Measurements from ENCODE around the gene TNFRSF6B.

Gene TNFRSF6B

GRCh38 chr20:63675681-63676368, 20.6 kb upstream of the TNFRSF6B start:
- DNase-seq: no peak
- no peaks in the 10 kb centered on the region for H3K4me1 ChIP-seq (ENCODE audit: control insufficient read depth, insufficient read depth, low read length, poor library complexity, severe bottlenecking)
- H3K27ac ChIP-seq (ENCODE audit: insufficient read depth, low read length, poor library complexity, severe bottlenecking): no peak overlapping the region
- H3K9me3 ChIP-seq (ENCODE audit: control insufficient read depth, low read length): no peaks in the 10 kb centered on the region
- no peak overlapping the region for H3K4me3 ChIP-seq (ENCODE audit: insufficient read depth, low read depth, low read length, poor library complexity, severe bottlenecking)
- no peaks in the 10 kb centered on the region for H3K27me3 ChIP-seq (replicated peaks; ENCODE audit: control insufficient read depth, insufficient read depth, low read length, poor library complexity, severe bottlenecking)
- no peaks in the 10 kb centered on the region for H3K36me3 ChIP-seq (ENCODE audit: control insufficient read depth, insufficient read depth, low read length)

- DNase-seq: no peak
- Histone ChIP-seq H3K27ac (ENCODE audit: insufficient read depth, low read length, poor library complexity, severe bottlenecking) (no peak overlapping the region), H3K9me3 (ENCODE audit: control insufficient read depth, low read length) (no peaks in the 10 kb centered on the region), H3K4me1 (ENCODE audit: control insufficient read depth, insufficient read depth, low read length, poor library complexity, severe bottlenecking) (no peaks in the 10 kb centered on the region), H3K4me3 (ENCODE audit: insufficient read depth, low read depth, low read length, poor library complexity, severe bottlenecking) (no peak overlapping the region), H3K36me3 (ENCODE audit: control insufficient read depth, insufficient read depth, low read length) (no peaks in the 10 kb centered on the region), H3K27me3 (replicated peaks; ENCODE audit: control insufficient read depth, insufficient read depth, low read length, poor library complexity, severe bottlenecking) (no peaks in the 10 kb centered on the region)
Measured at GRCh38 chr20:63678071-63678470, 18.4 kb upstream of the TNFRSF6B start.

- H3K36me3 ChIP-seq (ENCODE audit: control insufficient read depth, insufficient read depth, low read length): no peaks in the 10 kb centered on the region
Measured at GRCh38 chr20:63678667-63679465, 17.6 kb upstream of the TNFRSF6B start.

GRCh38 chr20:63679799-63680305, 16.6 kb upstream of the TNFRSF6B start:
- H3K4me1 ChIP-seq (ENCODE audit: control insufficient read depth, insufficient read depth, low read length, poor library complexity, severe bottlenecking): no peaks in the 10 kb centered on the region
- no peak overlapping the region for H3K4me3 ChIP-seq (ENCODE audit: insufficient read depth, low read depth, low read length, poor library complexity, severe bottlenecking)
- H3K27ac ChIP-seq (ENCODE audit: insufficient read depth, low read length, poor library complexity, severe bottlenecking): no peak overlapping the region
- H3K36me3 ChIP-seq (ENCODE audit: control insufficient read depth, insufficient read depth, low read length): no peaks in the 10 kb centered on the region
- H3K9me3 ChIP-seq (ENCODE audit: control insufficient read depth, low read length): no peaks in the 10 kb centered on the region
- H3K27me3 ChIP-seq (replicated peaks; ENCODE audit: control insufficient read depth, insufficient read depth, low read length, poor library complexity, severe bottlenecking): no peaks in the 10 kb centered on the region
- no peak for DNase-seq

More at GRCh38 chr20:63678667-63679465, 17.6 kb upstream of the TNFRSF6B start:
- Histone ChIP-seq H3K27ac (ENCODE audit: insufficient read depth, low read length, poor library complexity, severe bottlenecking) (no peak overlapping the region), H3K27me3 (replicated peaks; ENCODE audit: control insufficient read depth, insufficient read depth, low read length, poor library complexity, severe bottlenecking) (no peaks in the 10 kb centered on the region), H3K4me3 (ENCODE audit: insufficient read depth, low read depth, low read length, poor library complexity, severe bottlenecking) (no peak overlapping the region), H3K4me1 (ENCODE audit: control insufficient read depth, insufficient read depth, low read length, poor library complexity, severe bottlenecking) (no peaks in the 10 kb centered on the region), H3K9me3 (ENCODE audit: control insufficient read depth, low read length) (no peaks in the 10 kb centered on the region)
- DNase-seq: no peak

GRCh38 chr20:63680427-63680826, 16.0 kb upstream of the TNFRSF6B start:
- Histone ChIP-seq H3K9me3 (ENCODE audit: control insufficient read depth, low read length) (no peaks in the 10 kb centered on the region), H3K4me1 (ENCODE audit: control insufficient read depth, insufficient read depth, low read length, poor library complexity, severe bottlenecking) (no peaks in the 10 kb centered on the region), H3K27me3 (replicated peaks; ENCODE audit: control insufficient read depth, insufficient read depth, low read length, poor library complexity, severe bottlenecking) (no peaks in the 10 kb centered on the region), H3K36me3 (ENCODE audit: control insufficient read depth, insufficient read depth, low read length) (no peaks in the 10 kb centered on the region), H3K27ac (ENCODE audit: insufficient read depth, low read length, poor library complexity, severe bottlenecking) (no peak overlapping the region), H3K4me3 (ENCODE audit: insufficient read depth, low read depth, low read length, poor library complexity, severe bottlenecking) (no peak overlapping the region)
- DNase-seq: no peak

GRCh38 chr20:63680857-63681608, 15.4 kb upstream of the TNFRSF6B start:
- H3K36me3 ChIP-seq (ENCODE audit: control insufficient read depth, insufficient read depth, low read length): no peaks in the 10 kb centered on the region
- H3K4me1 ChIP-seq (ENCODE audit: control insufficient read depth, insufficient read depth, low read length, poor library complexity, severe bottlenecking): no peaks in the 10 kb centered on the region
- H3K27ac ChIP-seq (ENCODE audit: insufficient read depth, low read length, poor library complexity, severe bottlenecking): no peak overlapping the region
- DNase-seq: no peak
- H3K4me3 ChIP-seq (ENCODE audit: insufficient read depth, low read depth, low read length, poor library complexity, severe bottlenecking): no peak overlapping the region
- H3K9me3 ChIP-seq (ENCODE audit: control insufficient read depth, low read length): no peaks in the 10 kb centered on the region
- no peaks in the 10 kb centered on the region for H3K27me3 ChIP-seq (replicated peaks; ENCODE audit: control insufficient read depth, insufficient read depth, low read length, poor library complexity, severe bottlenecking)

GRCh38 chr20:63681609-63682142, 14.8 kb upstream of the TNFRSF6B start:
- Histone ChIP-seq H3K36me3 (ENCODE audit: control insufficient read depth, insufficient read depth, low read length) (no peaks in the 10 kb centered on the region), H3K9me3 (ENCODE audit: control insufficient read depth, low read length) (no peaks in the 10 kb centered on the region), H3K4me3 (ENCODE audit: insufficient read depth, low read depth, low read length, poor library complexity, severe bottlenecking) (no peak overlapping the region)

GRCh38 chr20:63682384-63683139, 13.9 kb upstream of the TNFRSF6B start:
- no peak overlapping the region for H3K27ac ChIP-seq (ENCODE audit: insufficient read depth, low read length, poor library complexity, severe bottlenecking)
- peaks cover 11% of the 10 kb centered on the region for H3K4me1 ChIP-seq (ENCODE audit: control insufficient read depth, insufficient read depth, low read length, poor library complexity, severe bottlenecking)
- H3K4me3 ChIP-seq (ENCODE audit: insufficient read depth, low read depth, low read length, poor library complexity, severe bottlenecking): no peak overlapping the region
- H3K27me3 ChIP-seq (replicated peaks; ENCODE audit: control insufficient read depth, insufficient read depth, low read length, poor library complexity, severe bottlenecking): no peaks in the 10 kb centered on the region
- no peaks in the 10 kb centered on the region for H3K36me3 ChIP-seq (ENCODE audit: control insufficient read depth, insufficient read depth, low read length)
- no peaks in the 10 kb centered on the region for H3K9me3 ChIP-seq (ENCODE audit: control insufficient read depth, low read length)
- no peak for DNase-seq

More at GRCh38 chr20:63681609-63682142, 14.8 kb upstream of the TNFRSF6B start:
- no peak for DNase-seq
- Histone ChIP-seq H3K4me1 (ENCODE audit: control insufficient read depth, insufficient read depth, low read length, poor library complexity, severe bottlenecking) (peaks cover 2% of the 10 kb centered on the region), H3K27ac (ENCODE audit: insufficient read depth, low read length, poor library complexity, severe bottlenecking) (no peak overlapping the region), H3K27me3 (replicated peaks; ENCODE audit: control insufficient read depth, insufficient read depth, low read length, poor library complexity, severe bottlenecking) (no peaks in the 10 kb centered on the region)

GRCh38 chr20:63685269-63686026, 11.0 kb upstream of the TNFRSF6B start:
- Histone ChIP-seq H3K27ac (ENCODE audit: insufficient read depth, low read length, poor library complexity, severe bottlenecking) (no peak overlapping the region), H3K4me1 (ENCODE audit: control insufficient read depth, insufficient read depth, low read length, poor library complexity, severe bottlenecking) (peaks cover 15% of the 10 kb centered on the region), H3K36me3 (ENCODE audit: control insufficient read depth, insufficient read depth, low read length) (no peaks in the 10 kb centered on the region), H3K27me3 (replicated peaks; ENCODE audit: control insufficient read depth, insufficient read depth, low read length, poor library complexity, severe bottlenecking) (no peaks in the 10 kb centered on the region), H3K9me3 (ENCODE audit: control insufficient read depth, low read length) (no peaks in the 10 kb centered on the region), H3K4me3 (ENCODE audit: insufficient read depth, low read depth, low read length, poor library complexity, severe bottlenecking) (no peak overlapping the region)
- DNase-seq: no peak

Measured in effector memory CD4-positive, alpha-beta T cell (primary cell).